Stimulated activated CD8-positive, alpha-beta memory T cell treated with anti-CD3 and anti-CD28 coated beads, Interleukin-4, amount 100 ng/mL, for 1 hour (primary cell): ENCODE measurements around the gene ATP8A2.
"Not testable (repeated sequence)": the region's sequence is repeated elsewhere in the genome, so short reads cannot be mapped to it uniquely, and the experiment has no call there.

Experiments
- DNase-seq, 2 donors: peaks; one replicate each; pipeline ENCODE4 v3.0.0-alpha.2; 2020; ENCODE audit warnings: low read depth in 2 of 2, low spot score in 1 of 2

The ATP8A2 gene

DNA sequence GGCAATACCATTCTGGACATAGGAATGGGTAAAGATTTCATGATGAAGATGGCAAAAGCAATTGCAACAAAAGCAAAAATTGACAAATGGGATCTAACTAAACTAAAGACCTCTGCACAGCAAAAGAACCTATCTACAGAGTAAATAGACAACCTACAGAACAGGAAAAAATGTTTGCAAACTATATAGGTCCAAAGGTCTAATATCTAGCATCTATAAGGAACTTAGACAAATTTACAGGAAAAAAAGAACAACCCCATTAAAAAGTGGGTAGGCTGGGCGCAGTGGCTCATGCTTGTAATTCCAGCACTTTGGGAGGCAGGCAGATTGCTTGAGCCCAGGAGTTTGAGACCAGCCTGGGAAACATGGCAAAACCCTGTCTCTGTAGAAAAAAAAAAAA is 418.4 kb downstream of the ATP8A2 start:
- DNase-seq = not testable (repeated sequence)

DNA sequence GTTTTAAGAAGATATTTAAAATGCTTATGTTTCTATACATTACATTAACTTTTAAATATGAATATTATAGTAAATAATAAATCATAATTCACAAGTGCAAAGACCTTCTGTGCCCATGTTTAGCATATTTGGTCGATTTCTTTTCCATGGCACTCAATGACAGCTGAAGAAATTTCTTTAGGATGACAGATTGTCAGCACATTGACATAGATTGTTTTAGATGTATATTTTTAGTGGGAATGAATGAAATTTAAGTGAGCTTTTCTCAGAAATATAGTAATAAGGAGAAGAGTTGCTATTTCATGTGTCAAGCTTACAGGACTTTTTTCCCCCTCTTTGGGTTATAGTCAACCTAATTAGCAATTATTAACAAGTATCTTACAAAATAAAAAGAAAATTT is 423.5 kb downstream of the ATP8A2 start:
- DNase-seq = no peak

DNA sequence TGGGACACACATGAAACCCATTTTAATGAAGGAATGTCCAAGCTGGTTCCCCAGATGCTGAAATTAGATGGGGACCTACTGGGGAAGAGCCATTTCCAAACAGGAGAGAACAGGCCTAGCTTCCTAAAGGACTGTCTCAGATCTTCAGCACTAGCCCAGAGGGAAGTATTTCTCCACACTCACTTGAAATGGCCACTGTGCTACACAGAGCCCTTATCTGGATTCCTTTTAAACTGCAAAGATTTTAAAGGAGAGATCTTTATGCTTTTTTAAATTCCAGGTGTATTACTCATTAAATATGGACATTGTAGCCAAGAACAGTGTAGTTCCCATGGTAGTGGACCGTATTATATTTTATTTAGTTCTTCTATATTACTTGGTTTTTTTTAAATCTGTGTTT is 424.7 kb downstream of the ATP8A2 start:
- no peak for DNase-seq

DNA sequence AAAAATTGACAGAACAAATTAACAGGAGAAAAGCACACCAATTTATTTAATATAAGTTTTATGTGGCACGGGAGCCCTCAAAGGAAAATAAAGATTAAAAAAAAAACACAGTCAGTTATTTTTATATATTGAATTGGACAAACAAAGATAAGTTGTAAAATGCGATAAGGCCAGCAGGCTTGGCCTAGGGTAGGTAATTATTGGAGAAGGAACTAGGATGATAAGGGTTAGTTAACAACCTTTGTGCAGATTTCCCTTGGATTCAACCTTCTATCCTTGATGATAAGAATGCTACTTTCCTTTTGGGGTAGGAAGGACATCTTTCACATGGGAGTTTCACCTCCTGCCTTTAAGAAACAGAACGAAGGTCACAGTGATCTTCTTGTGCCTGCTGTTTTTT is 427.2 kb downstream of the ATP8A2 start:
- no peak for DNase-seq

DNA sequence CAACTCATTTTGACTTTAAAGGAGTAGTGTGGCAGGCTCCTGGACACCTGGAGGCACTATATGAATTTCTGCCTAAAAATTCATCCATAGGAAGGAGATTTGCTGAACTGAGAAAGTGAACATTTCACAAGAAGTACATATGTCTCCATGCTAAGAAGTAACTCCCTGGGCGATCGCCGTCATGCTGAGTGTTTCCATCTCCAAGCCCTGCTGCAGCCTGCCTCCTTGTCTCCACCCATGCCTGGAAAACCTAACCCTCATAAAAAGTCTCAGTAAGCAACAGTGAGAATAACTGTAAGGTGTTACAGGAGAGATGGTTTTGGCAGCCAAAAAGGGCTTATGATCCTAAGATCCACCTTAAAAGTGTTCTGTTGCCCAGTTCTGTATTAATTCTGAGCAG is 428.7 kb downstream of the ATP8A2 start:
- no peak for DNase-seq

DNA sequence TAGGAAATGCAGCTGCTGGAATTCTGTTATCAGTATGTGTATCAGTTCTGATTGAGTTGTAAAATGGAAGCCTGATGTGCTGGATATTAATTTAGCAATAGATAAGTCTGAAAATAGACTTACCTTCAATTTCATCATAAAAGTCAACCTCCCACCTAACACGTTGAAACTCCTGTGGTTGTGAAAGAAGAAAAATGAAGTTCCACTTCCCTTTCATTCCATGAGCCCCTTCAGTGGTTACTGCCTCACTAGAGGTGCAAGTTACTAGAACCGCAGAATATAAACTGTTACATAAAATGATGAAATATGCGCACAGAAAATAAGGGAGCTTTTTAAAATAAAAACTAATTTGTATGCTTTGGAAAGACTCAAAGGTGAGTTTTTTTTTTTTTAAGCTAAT is 430.8 kb downstream of the ATP8A2 start:
- DNase-seq = no peak

DNA sequence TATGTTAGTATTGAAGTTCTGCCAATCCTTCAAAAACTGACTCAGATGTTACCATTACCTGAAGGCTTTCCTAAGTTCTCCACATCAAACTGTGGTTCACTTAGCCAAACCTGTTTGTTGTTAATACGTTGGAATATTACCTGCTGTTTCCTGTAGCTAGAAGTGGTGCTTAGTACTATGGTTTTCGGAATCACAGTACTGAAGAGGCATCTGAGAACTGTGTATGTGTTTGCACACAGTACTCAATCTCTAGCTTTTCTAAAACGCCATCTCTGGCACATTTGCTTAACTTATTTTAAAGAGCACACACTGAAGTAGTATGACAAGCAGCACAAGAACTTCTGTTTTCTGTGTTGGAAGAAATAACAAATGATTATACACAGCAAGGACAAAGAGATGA is 431.9 kb downstream of the ATP8A2 start:
- DNase-seq = no peak

DNA sequence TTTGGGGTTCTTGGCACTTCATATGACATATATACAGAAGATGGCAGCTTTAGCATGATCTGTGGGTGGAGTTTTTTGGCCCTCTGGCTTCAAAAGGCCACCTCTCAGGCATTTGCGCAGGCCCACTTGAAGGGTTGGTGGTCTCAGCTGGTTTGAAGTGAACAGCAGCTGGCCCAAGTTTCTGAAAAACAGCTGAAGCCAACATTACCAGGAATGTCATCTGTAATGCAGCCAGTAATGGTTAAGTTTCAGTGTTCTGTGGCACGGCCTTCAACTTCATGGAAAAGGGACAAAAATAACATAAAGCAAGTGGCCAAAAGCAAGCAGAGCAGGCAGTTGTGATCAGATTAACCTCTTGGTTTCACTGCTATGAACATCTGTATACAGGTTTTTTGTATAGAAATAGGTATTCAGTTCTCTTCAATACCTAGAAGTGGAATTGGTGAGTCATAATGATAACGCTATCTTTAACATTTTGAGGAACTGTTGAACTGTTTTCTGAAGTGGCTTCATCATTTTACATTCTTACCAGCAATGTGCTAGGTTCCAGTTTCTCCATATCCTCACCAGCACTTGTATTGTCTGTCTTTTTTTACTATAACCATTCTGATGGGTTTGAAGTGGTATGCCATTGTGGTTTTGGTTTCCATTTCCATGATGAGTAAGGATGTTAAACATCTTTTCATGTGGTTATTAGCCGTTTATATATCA is 434.6 kb downstream of the ATP8A2 start:
- DNase-seq = no peak

DNA sequence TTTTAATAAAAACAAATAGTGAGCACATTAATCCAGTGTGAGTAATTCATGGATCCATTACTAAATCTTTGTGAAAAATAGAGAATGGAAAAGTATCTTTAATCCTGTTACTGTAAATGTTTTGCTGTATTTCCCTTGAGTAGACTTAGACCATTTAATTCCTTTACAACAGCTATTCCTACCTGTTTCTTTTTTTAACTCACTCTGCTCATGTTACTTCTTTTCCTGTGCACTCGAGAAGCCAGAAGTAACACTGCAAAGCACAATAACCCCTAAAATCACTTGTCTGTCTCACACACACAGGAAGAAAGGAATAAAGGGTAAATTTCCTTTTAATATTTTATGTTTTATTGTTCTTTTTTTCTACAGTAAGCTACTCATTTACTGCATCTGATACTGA is 435.8 kb downstream of the ATP8A2 start:
- DNase-seq = no peak

DNA sequence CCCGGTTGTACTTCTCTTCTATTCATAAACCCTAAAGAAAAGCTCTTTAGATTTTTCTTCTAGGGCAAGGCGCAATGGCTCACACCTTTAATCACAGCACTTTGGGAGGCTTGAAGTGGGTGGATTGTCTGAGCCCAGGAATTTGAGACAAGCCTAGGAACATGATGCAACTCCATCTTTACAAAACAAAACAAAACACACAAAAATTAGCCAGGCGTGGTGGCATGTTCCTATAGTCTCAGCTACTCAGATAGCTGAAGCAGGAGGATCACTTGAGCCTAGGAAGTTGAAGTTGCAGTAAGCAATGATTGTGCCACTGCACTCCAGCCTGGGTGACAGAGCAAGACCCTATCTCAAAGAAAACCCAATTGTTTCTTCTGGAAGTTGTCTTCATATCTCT is 439.7 kb downstream of the ATP8A2 start:
- no peak for DNase-seq

DNA sequence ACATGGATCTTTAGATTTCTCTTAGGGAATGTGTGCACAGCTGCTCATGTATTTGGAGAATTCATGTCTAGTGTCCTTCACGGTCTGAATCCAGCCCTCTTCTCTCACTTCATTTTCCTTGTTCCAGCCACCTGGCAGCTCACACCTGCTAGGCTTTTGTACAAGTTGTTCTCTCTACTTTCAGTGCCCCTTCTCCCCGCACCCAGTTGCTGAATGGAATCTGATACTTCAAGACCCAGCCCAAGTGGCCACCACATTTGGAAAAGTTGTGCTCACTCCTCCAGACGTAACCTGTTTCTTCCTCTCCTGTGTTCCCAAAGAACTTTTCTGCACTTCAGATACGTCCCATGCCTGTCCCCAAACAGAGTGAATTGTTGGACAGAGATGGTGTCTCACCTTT is 444.5 kb downstream of the ATP8A2 start:
- no peak for DNase-seq

DNA sequence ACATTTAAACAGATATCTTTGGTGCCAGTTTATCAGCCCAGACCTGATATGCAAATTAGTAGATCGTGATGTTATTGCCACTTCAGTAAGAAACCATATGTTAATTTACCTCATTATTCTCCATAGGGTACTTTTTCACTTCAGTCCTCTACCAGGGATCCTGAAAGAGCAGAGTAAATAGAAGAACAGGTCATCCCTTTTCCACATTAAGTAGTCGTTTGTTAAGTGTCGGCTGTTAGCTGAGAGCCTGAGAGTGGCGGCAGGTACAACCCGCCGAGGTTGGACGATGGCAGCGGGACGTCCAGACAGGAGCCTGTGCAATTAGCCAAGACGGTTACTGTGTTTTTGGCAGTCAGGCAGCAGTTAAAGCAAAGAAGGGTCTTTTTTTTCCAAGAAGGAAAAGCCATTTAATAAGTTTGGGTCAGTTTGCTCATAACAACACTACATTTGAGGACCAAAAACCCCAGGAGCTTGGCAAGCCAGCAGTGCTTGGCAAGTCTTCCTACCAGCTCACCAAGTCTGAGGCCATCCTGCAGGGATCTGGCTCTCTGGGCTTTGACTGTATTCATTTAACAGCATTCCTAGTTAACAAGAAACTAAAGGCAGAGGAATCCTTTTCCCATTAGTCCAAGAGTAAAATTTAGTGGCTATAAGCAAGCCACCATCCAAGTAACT is 448.2 kb downstream of the ATP8A2 start:
- DNase-seq = no peak

DNA sequence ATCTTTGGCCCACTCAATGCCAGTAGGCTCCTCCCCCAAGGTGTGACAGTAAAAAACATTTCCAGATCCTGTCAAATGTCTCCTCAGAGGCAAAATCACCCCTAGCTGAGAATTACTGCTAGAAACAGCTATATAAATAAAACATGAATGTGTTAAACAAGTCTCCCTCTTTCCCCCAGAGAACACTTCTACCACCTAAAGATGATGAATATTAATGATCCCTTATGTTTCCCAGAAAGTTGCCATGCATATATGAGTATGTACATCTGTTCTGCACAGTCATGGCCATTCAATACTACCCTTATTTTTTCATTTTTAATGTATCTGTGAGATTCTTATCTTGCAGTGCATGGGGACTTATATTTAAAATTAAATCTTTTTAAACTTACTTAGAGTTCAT is 450.0 kb downstream of the ATP8A2 start:
- DNase-seq = no peak

DNA sequence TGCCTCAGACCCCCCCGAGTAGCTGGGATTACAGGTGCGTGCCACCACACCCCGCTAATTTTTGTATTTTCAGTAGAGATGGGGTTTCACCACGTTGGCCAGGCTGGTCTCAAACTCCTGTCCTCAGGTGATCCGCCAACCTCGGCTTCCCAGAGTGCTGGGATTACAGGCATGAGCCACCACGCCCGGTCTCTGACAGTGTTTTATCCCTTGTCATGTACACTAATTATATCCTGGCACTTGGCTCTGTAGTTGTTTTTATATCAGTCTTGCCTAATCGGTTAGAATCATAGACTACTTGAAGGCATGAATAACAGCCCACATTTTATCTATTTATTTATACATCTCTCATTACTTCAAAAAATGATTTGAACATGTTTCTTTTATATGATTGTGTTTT is 455.4 kb downstream of the ATP8A2 start:
- DNase-seq = not testable (repeated sequence)

DNA sequence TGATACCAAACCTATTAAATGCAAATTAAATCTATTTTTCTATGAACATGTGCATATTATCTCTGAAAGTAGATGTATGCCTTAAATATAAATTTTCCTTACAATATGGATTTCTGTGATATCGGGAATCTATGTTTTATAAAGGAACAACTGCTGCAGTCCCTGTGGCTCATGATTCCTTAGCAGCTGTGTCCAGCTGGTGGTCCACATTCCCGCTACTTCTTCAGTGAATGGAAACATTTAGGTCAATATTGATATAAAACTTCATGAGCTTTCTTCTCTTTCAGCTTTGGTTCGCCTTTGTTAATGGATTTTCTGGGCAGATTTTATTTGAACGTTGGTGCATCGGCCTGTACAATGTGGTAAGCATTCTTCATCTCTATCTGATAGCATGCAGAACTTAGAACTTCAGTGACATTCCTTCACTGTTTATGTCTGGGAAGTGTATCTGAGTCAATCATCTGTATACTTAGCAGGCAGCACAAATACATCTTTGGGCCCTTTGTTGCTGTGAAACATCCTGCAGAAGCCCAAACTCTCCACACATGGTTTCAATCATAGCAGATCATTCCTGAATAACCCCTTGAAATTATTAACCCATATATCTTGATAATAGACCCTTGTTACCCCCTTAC is 456.2 kb downstream of the ATP8A2 start:
- DNase-seq = no peak

DNA sequence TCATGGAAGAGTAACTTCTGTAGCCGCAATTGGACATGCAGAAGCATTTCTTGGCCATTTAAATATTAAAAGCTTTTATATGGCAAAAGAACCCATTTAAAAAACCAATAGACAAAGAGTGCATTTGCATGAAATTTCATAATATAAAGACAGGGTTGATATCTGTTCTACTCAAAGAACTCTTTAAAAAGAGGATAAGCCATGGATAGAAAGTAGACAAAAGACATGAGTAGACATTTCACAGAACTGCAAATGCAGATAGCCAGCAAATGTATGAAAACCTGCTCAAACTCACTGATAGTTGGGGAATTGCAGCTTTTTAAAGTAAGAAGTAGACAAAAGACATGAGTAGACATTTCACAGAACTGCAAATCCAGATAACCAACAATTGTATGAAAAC is 462.0 kb downstream of the ATP8A2 start:
- no peak for DNase-seq

DNA sequence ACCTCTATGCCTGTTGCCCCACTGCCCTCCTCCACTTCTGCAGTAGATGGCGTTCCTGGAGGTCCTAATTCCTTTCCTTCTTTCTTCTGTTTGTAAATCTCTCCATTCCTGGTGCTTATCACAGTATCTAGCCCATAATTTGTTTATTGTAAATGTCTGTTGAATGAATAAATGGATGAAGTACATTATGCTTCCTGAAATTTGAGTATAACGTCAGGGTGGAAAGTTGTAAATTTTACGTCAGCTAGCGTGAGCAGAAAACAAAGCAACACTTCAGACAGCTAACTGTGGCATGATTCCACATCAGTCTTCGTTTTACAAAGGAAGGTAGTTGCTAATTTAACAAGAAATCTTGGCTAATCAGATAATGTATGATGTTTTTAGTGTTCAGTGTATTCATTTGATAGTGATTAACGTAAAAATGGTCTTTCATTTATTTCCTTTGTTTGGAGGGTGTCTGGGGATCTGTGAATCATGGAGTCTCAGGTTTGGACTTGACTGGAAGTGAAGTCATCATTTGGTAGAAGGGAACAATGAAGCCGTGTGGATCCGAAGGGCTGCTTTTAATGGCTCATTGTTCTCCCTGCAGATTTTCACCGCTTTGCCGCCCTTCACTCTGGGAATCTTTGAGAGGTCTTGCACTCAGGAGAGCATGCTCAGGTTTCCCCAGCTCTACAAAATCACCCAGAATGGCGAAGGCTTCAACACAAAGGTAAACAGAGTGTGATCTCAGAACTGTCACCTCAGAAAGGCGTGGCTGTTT is 465.0 kb downstream of the ATP8A2 start:
- DNase-seq = no peak

DNA sequence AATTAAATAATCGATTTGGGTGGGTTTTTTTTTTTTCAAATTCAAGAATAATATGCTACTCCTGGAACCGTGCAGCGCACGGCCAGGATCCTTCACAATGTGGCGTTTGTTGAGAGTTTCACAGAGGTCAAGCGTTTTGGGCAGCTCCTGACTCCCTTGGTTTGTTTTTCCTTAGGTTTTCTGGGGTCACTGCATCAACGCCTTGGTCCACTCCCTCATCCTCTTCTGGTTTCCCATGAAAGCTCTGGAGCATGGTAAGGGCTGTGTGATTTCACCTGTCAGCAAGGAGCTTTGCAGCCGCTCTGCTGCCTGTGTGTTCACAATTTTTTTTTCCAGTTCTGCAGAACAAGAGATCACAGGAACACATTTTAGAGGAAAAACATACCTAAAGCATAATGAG is 467.6 kb downstream of the ATP8A2 start:
- no peak for DNase-seq

DNA sequence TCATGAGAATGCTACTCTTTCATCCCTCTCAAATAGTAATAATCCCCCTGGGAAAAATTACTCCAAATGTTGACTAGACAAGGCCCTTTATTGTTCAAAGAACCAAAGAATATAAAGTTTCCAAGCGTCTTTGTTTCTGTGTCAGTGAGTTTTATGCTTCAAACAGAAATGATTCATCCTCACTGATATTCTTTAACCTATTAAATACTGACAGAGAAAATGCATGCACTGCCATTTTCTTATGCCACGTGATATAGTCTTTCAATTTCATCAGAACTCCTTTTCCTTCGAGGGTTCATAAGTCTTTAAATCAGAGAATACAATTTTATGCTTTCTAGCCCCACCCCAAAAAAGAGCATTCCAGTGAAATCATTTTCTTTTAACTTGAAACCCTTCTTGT is 468.5 kb downstream of the ATP8A2 start:
- no peak for DNase-seq

DNA sequence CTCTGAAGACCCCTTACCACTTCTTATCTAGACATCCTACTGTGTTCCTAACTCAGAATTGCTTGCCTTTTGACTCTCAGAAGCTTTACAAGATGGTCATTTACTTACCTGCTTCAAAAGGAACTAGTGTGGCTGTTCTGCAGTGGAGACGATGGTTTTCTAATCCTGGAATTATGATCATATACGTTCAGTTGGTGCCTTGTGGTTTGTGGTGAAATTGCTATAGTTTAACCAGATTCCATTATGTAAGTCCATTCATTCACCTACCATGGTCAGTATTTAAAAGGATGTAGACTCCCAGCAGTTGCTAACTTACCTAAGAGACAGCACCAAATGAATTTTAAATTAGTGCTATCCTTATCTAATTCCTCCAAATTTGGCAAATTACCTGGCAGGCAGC is 469.2 kb downstream of the ATP8A2 start:
- no peak for DNase-seq

DNA sequence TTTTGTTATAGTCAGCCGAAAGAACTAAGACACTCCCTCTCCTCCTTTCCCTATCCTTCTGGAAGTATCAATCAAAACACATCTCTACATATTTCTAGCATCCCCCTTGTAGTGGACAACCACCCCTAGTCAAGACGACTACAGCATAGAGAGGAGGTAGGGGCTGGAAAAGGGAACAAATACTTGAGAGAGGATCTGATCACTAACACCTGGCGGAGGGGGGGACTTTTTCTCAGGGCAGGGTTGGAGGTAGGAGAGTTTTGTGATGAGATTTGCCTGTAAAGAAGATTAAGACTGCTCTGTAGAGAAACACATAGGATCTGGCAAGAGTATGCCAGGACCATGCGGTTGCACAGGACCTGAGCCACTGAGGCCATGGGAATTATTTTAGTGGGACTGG is 471.9 kb downstream of the ATP8A2 start:
- DNase-seq = no peak
